Measurements from ENCODE around the gene DLX6. TPM values are rescaled to one million over a fixed set of nuclear protein-coding genes. Genes with fewer than 3 reads are reported as not detected.
A peak's percentile ranks its signal among the peaks of the same experiment; 100 is the strongest.

DLX6 gene
- total RNA-seq, 1 donor: 1.1 TPM

GRCh38 chr7:96991546-96992191 is 13.7 kb upstream of the DLX6 start:
- TF ChIP-seq, protein P1, sequence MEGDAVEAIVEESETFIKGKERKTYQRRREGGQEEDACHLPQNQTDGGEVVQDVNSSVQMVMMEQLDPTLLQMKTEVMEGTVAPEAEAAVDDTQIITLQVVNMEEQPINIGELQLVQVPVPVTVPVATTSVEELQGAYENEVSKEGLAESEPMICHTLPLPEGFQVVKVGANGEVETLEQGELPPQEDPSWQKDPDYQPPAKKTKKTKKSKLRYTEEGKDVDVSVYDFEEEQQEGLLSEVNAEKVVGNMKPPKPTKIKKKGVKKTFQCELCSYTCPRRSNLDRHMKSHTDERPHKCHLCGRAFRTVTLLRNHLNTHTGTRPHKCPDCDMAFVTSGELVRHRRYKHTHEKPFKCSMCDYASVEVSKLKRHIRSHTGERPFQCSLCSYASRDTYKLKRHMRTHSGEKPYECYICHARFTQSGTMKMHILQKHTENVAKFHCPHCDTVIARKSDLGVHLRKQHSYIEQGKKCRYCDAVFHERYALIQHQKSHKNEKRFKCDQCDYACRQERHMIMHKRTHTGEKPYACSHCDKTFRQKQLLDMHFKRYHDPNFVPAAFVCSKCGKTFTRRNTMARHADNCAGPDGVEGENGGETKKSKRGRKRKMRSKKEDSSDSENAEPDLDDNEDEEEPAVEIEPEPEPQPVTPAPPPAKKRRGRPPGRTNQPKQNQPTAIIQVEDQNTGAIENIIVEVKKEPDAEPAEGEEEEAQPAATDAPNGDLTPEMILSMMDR (IDR thresholded peaks at IDR 0.05; ENCODE audit: extremely low read depth, low read depth, low read length): no peak
- H3K4me2 ChIP-seq (ENCODE audit: insufficient read depth, low read length): no peak overlapping the region
- H3K4me3 ChIP-seq (ENCODE audit: insufficient read depth, low read length): no peak overlapping the region
- no peaks in the 10 kb centered on the region for H3K36me3 ChIP-seq (ENCODE audit: insufficient read depth, low read length)
- no peaks in the 10 kb centered on the region for H3K79me2 ChIP-seq (ENCODE audit: insufficient read depth, low read length)
- no peak for DNase-seq (ENCODE audit: insufficient read length, low spot score, missing footprints)
- no peaks in the 10 kb centered on the region for H3K27me3 ChIP-seq (ENCODE audit: insufficient read depth, low read length)
- no peak overlapping the region for H3K27ac ChIP-seq (ENCODE audit: low read depth, low read length)
- H3K4me1 ChIP-seq (ENCODE audit: insufficient read depth, low read length): no peaks in the 10 kb centered on the region
- H3K9me3 ChIP-seq (ENCODE audit: low read depth, low read length): no peaks in the 10 kb centered on the region
- no peak overlapping the region for H2AFZ ChIP-seq (ENCODE audit: low read length)
- no peaks in the 10 kb centered on the region for H4K20me1 ChIP-seq (ENCODE audit: insufficient read depth, low read length)

- Histone ChIP-seq H3K9me3 (ENCODE audit: low read depth, low read length) (no peaks in the 10 kb centered on the region), H3K36me3 (ENCODE audit: insufficient read depth, low read length) (no peaks in the 10 kb centered on the region), H4K20me1 (ENCODE audit: insufficient read depth, low read length) (no peaks in the 10 kb centered on the region), H3K79me2 (ENCODE audit: insufficient read depth, low read length) (no peaks in the 10 kb centered on the region), H3K4me2 (ENCODE audit: insufficient read depth, low read length) (no peak overlapping the region), H3K4me1 (ENCODE audit: insufficient read depth, low read length) (no peaks in the 10 kb centered on the region), H3K27me3 (ENCODE audit: insufficient read depth, low read length) (no peaks in the 10 kb centered on the region), H3K4me3 (ENCODE audit: insufficient read depth, low read length) (no peak overlapping the region), H3K27ac (ENCODE audit: low read depth, low read length) (no peak overlapping the region), H2AFZ (ENCODE audit: low read length) (peak overlapping the region; percentile 21)
- no peak for DNase-seq (ENCODE audit: insufficient read length, low spot score, missing footprints)
- TF ChIP-seq, protein P1 (IDR thresholded peaks at IDR 0.05; ENCODE audit: extremely low read depth, low read depth, low read length): no peak
Observed at GRCh38 chr7:96992192-96993005, 13.0 kb upstream of the DLX6 start.

DNA sequence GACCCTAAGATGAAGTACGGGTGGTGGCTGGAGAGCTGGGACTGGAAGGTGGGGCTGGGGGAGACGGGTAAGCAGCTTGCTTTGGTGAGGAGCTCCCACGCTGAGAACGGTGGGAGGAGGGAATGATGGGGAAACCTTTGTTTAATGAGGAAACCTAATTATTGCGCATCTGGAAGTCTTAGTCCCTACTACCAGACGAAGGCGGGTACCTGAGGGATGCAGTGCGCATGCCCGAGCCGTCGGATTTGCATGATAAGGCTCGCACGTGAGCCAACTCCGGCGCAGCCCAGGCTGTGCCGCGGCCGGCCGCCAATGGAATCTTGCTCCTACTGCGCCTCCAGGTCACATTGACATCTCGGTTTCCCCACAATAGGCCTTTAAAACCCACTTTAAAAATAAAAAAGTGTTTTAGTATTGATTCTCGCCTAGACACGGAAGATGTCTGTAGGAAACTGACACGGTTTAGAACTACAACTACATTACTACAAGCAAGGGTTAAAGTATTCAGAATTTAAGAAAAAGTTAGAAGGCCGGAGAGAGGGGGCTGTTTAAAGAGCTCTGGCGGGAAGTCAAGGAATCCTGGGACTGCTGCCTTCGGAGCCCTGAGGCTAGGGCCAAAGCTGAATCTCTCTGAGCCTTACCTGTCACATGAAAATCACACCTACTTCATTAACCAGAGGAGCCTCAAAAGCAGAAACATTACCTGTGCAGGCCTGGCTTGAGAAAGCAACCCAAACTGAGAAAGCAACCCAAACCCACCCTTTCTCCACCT is 12.1 kb upstream of the DLX6 start:
- H4K20me1 ChIP-seq (ENCODE audit: insufficient read depth, low read length): no peaks in the 10 kb centered on the region
- H3K27ac ChIP-seq (ENCODE audit: low read depth, low read length): no peak overlapping the region
- H3K79me2 ChIP-seq (ENCODE audit: insufficient read depth, low read length): no peaks in the 10 kb centered on the region
- no peak overlapping the region for H3K4me3 ChIP-seq (ENCODE audit: insufficient read depth, low read length)
- no peaks in the 10 kb centered on the region for H3K4me1 ChIP-seq (ENCODE audit: insufficient read depth, low read length)
- no peaks in the 10 kb centered on the region for H3K9me3 ChIP-seq (ENCODE audit: low read depth, low read length)
- TF ChIP-seq, protein P1 (IDR thresholded peaks at IDR 0.05; ENCODE audit: extremely low read depth, low read depth, low read length): no peak
- H2AFZ ChIP-seq (ENCODE audit: low read length): no peak overlapping the region
- H3K4me2 ChIP-seq (ENCODE audit: insufficient read depth, low read length): no peak overlapping the region
- H3K27me3 ChIP-seq (ENCODE audit: insufficient read depth, low read length): no peaks in the 10 kb centered on the region
- no peak for DNase-seq (ENCODE audit: insufficient read length, low spot score, missing footprints)
- H3K36me3 ChIP-seq (ENCODE audit: insufficient read depth, low read length): no peaks in the 10 kb centered on the region

Data from osteoblast (primary cell).